ENCODE data around the gene NXPH1.

DNA sequence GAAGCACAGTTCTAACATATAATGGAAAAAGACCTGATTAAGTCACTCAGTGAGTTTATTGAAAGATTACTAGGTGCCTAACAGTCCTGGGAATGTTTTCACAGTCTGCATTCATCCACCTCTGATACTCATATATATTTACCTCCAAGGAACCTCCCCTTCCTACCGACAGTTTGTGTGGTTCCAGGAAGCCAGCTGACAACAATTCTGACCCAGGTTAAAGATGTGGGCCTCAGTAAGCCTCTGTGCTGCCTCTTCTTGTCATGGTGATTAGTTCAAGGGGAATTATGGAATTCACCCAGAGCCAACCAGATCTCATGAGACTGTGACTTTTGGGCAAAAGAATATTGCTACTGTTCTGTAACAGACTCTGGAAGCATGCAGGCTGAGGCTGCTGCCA, 186.8 kb downstream of the NXPH1 start:
- TF ChIP-seq, protein P1, sequence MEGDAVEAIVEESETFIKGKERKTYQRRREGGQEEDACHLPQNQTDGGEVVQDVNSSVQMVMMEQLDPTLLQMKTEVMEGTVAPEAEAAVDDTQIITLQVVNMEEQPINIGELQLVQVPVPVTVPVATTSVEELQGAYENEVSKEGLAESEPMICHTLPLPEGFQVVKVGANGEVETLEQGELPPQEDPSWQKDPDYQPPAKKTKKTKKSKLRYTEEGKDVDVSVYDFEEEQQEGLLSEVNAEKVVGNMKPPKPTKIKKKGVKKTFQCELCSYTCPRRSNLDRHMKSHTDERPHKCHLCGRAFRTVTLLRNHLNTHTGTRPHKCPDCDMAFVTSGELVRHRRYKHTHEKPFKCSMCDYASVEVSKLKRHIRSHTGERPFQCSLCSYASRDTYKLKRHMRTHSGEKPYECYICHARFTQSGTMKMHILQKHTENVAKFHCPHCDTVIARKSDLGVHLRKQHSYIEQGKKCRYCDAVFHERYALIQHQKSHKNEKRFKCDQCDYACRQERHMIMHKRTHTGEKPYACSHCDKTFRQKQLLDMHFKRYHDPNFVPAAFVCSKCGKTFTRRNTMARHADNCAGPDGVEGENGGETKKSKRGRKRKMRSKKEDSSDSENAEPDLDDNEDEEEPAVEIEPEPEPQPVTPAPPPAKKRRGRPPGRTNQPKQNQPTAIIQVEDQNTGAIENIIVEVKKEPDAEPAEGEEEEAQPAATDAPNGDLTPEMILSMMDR (IDR thresholded peaks at IDR 0.05): no peak
- no peak for TF ChIP-seq POLR2A (IDR thresholded peaks at IDR 0.05)
